T-helper 17 cell (primary cell): Measurements from ENCODE around the gene CPM. TPM values are rescaled to one million over a fixed set of nuclear protein-coding genes. Genes with fewer than 3 reads are reported as not detected.
A peak's percentile ranks its signal among the peaks of the same experiment; 100 is the strongest.

ENCODE experiments used
- ATAC-seq: fragments of 150-1000 bp; cut with Tn5 transposase; 2 replicates; pipeline ENCODE4 v1.10.0; 2021; ENCODE audit warnings: mild to moderate bottlenecking, moderate library complexity
- DNase-seq, 3 donors: peaks; one replicate each; pipeline versions ENCODE4 v3.0.0 to v3.0.0-alpha.2; 2020 to 2021
- H3K9me3 ChIP-seq: one replicate; pipeline ENCODE4 v1.7.0; 2013; ENCODE audit warnings: low read length, mild to moderate bottlenecking; ENCODE audit not compliant: control insufficient read depth, poor library complexity, severe bottlenecking
- H3K27ac Mint-ChIP-seq: one replicate; pipeline ENCODE4 v1.8.0; 2022; ENCODE audit warnings: mild to moderate bottlenecking, moderate library complexity, mixed read lengths
- H3K27me3 Mint-ChIP-seq: one replicate; pipeline ENCODE4 v1.8.0; 2022; ENCODE audit warnings: mixed read lengths
- H3K36me3 Mint-ChIP-seq: one replicate; pipeline ENCODE4 v1.8.0; 2022; ENCODE audit warnings: low read depth, mixed read lengths
- H3K4me1 Mint-ChIP-seq: one replicate; pipeline ENCODE4 v1.8.0; 2022; ENCODE audit warnings: mild to moderate bottlenecking, mixed read lengths
- H3K4me3 Mint-ChIP-seq: one replicate; pipeline ENCODE4 v1.8.0; 2022; ENCODE audit warnings: mild to moderate bottlenecking, moderate library complexity, mixed read lengths
- total RNA-seq, 4 donors: library from RNA in 2 of 4; stranded (reverse) in 2 of 4; gene quantifications; one replicate each; pipeline ENCODE4 v1.2.3 and lab custom pipeline; 2022 to 2026

The CPM gene
- total RNA-seq, 2 donors from 2014 or later, result 1.9 to 4.1 TPM

DNA sequence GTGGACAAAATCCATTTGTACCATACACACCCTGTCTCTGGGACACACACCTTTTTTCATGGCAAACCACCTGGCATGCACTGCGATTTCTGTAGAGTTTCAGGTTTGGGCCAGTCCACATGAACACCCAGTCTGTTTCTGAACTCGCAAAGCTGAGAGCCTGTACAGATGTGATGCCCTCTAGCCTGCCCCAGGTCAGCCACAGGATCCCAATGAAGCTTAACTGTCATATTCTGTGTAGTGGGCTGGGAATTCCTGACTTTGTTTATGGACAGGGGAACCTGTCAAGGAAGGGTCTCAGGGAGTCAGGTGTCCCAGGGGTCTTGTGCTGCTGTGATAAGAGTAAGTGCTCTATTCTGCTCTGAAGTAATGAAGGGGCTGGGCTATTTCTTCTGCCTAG, 39.8 kb downstream of the CPM start:
- Mint-ChIP-seq H3K4me1 (peaks cover 10% of the 10 kb centered on the region), H3K36me3 (no peaks in the 10 kb centered on the region), H3K4me3 (no peak overlapping the region), H3K27me3 (no peaks in the 10 kb centered on the region), H3K27ac (no peak overlapping the region)
- no peaks in the 10 kb centered on the region for H3K9me3 ChIP-seq
- no peak for ATAC-seq
- DNase-seq, result no peak

- Mint-ChIP-seq H3K27me3 (no peaks in the 10 kb centered on the region), H3K36me3 (no peaks in the 10 kb centered on the region), H3K4me1 (peaks cover 8% of the 10 kb centered on the region), H3K4me3 (no peak overlapping the region), H3K27ac (no peak overlapping the region)
- ATAC-seq (no peak), DNase-seq (no peak)
- H3K9me3 ChIP-seq, result no peaks in the 10 kb centered on the region
Observed at GRCh38 chr12:68891141-68891540, 41.8 kb downstream of the CPM start.

DNA sequence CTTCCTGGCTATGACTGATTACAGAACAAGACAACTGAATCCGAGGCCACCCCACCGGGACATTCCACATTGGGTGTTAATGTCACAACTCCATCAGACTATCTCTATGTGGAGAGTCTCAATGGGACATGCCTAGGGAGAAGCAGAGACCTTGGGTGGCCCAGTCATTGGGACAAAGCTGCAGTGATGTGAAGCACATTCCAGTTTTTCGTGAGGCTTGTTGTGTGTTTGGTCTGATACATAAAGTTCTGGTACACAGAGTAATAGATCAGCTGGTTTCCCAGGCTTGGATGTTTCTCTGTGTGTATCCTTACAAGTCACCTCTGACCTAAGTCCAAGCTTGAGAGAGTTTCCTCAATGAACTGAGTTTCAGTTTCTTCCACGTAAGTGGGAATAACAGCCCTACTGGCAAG, 42.3 kb downstream of the CPM start:
- Mint-ChIP-seq H3K27ac (no peak overlapping the region), H3K27me3 (no peaks in the 10 kb centered on the region), H3K36me3 (no peaks in the 10 kb centered on the region), H3K4me3 (no peak overlapping the region), H3K4me1 (peaks cover 8% of the 10 kb centered on the region)
- DNase-seq (no peak), ATAC-seq (no peak)
- no peaks in the 10 kb centered on the region for H3K9me3 ChIP-seq

DNA sequence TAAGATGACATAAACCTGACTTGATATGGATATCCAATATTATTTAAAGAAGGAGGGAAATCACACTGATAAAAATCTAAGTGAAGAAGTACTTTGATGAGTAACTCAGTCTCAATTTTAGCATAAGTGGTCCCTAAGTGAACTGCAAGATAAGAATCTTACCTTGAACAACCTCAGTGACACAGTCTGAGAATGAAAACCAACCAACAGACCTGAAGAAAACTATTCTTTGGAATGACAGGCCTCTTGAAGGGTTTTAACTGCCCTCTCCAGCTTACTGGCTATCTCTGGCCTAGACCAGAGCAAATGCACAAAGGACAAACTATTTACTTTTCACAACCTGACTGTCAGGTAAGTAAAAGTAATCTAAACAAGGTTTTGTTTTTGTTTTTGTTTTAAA, 44.7 kb downstream of the CPM start:
- no peak overlapping the region for H3K27ac Mint-ChIP-seq
- no peaks in the 10 kb centered on the region for H3K9me3 ChIP-seq
- ATAC-seq (no peak), DNase-seq (no peak)
- H3K36me3 Mint-ChIP-seq, result no peaks in the 10 kb centered on the region
- no peaks in the 10 kb centered on the region for H3K27me3 Mint-ChIP-seq
- no peak overlapping the region for H3K4me3 Mint-ChIP-seq
- peaks cover 8% of the 10 kb centered on the region for H3K4me1 Mint-ChIP-seq

DNA sequence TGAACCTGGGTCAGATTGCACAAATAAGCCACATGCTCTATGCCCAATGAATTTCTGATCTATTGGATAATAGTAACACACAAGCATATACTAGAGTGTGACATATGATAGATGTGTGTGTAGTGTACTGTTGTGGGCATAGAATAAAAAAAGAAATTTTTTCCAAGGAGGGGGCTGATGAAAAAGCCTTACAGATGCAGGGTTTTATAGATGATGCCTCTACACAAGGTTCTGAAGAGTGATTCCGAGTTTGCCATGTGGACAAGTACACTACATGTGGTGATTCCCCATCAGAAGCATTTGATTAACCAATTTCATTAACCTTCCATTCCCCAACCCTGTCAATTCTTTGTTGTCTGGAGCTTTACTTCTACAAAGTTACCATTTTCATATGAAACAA, 45.3 kb downstream of the CPM start:
- Mint-ChIP-seq H3K27ac (no peak overlapping the region), H3K4me1 (peaks cover 8% of the 10 kb centered on the region), H3K4me3 (no peak overlapping the region), H3K27me3 (no peaks in the 10 kb centered on the region), H3K36me3 (no peaks in the 10 kb centered on the region)
- DNase-seq (no peak), ATAC-seq (no peak)
- H3K9me3 ChIP-seq, result no peaks in the 10 kb centered on the region

DNA sequence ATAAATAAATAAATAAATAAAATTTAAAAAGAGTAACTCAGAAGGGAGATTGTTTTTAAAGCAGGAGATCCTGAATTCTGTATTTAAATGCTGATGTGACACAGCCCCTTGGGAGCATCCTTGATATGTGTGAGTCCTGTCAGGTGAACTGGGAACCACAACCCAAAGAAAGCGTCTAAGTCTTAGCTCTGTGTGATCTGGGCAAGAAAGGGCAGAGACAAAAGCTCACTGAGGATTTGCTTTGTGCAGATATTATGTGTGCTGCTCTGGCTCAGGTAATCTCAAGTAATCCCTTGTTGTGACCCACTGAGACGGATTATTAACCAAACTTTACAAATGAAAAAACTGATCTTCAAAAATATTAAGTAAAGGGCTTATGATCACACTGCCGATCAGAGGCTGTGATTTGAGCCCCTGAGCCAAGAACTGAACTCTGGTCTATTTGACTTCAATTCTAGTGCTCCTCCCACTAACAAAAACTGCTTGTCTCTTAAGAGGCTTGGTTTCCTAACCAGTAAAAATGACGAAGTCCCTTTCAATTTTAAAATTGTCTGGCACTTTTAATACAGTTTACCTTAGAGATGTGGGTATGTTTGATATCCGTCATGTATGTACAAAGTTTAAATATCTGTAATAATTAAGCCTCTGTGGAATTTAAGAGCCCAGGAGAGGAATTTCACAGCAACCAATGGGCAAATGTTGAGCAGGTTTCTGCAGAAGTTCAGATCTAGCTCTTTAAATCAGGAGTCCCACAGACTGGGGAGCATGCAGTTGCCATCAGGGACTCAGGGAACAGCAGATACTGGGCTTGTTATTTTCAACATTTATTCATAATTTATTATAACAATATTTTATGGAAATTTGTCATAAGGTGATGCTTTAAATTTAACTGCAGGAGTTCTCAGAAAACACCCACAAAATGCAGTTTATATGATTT, 46.1 kb downstream of the CPM start:
- Mint-ChIP-seq H3K27ac (no peak overlapping the region), H3K36me3 (no peaks in the 10 kb centered on the region)
- DNase-seq, result no peak

DNA sequence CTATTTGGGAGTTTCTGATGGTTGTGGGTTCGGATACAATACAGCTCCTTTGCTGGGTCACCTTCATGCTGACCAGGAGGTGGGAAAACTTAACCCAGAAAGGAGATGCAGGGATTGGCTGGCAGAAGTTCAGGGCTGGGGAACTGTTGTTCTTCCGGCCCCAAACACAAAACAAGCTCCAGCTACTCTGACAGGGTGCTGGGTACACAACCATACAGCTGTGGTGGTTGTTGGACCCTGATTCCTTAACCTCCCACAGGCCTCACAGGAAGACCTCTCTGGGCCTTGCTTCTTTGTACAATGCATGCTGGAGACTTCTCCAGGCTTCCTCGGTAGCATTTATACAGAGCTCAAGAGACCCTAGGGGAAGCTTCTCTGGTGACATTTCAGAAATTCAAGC, 47.6 kb downstream of the CPM start:
- H3K4me3 Mint-ChIP-seq, result no peak overlapping the region
- ATAC-seq, result no peak
- H3K4me1 Mint-ChIP-seq, result peaks cover 3% of the 10 kb centered on the region

More for the DNA sequence above, 46.1 kb downstream of the CPM start:
- H3K27me3 Mint-ChIP-seq, result no peaks in the 10 kb centered on the region
- peaks cover 3% of the 10 kb centered on the region for H3K4me1 Mint-ChIP-seq
- H3K4me3 Mint-ChIP-seq, result no peak overlapping the region
- no peak for ATAC-seq
- no peaks in the 10 kb centered on the region for H3K9me3 ChIP-seq

GRCh38 chr12:68884251-68884650, 48.7 kb downstream of the CPM start:
- Mint-ChIP-seq H3K36me3 (no peaks in the 10 kb centered on the region), H3K4me1 (no peaks in the 10 kb centered on the region), H3K27ac (no peak overlapping the region), H3K27me3 (no peaks in the 10 kb centered on the region), H3K4me3 (no peak overlapping the region)
- no peak for ATAC-seq
- DNase-seq, result no peak
- H3K9me3 ChIP-seq, result no peaks in the 10 kb centered on the region

More for the DNA sequence above, 47.6 kb downstream of the CPM start:
- Mint-ChIP-seq H3K27ac (no peak overlapping the region), H3K36me3 (no peaks in the 10 kb centered on the region), H3K27me3 (no peaks in the 10 kb centered on the region)
- H3K9me3 ChIP-seq, result no peaks in the 10 kb centered on the region
- no peak for DNase-seq

DNA sequence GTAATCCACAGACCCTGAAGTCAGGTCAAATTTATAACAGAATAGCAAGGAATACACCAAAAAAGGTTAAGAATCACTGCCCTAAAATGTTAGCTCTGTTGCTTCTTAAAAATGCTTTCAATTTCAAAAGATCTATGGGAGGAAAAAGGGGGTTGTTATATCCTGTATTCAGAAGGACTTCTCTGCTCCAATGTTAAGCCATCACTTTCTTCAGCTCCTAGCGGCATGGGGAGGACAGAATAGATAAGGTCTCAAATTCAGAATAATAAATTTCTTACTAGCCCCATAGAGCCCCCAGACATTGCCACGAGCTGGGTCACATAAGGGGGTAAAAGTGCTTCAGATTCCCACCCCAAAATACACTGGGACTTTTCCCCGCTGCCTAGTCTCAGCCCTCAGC, 49.8 kb downstream of the CPM start:
- Mint-ChIP-seq H3K4me3 (no peak overlapping the region), H3K27ac (no peak overlapping the region), H3K36me3 (peaks cover 2% of the 10 kb centered on the region), H3K27me3 (no peaks in the 10 kb centered on the region), H3K4me1 (no peaks in the 10 kb centered on the region)
- DNase-seq, result no peak
- no peak for ATAC-seq
- H3K9me3 ChIP-seq, result no peaks in the 10 kb centered on the region

DNA sequence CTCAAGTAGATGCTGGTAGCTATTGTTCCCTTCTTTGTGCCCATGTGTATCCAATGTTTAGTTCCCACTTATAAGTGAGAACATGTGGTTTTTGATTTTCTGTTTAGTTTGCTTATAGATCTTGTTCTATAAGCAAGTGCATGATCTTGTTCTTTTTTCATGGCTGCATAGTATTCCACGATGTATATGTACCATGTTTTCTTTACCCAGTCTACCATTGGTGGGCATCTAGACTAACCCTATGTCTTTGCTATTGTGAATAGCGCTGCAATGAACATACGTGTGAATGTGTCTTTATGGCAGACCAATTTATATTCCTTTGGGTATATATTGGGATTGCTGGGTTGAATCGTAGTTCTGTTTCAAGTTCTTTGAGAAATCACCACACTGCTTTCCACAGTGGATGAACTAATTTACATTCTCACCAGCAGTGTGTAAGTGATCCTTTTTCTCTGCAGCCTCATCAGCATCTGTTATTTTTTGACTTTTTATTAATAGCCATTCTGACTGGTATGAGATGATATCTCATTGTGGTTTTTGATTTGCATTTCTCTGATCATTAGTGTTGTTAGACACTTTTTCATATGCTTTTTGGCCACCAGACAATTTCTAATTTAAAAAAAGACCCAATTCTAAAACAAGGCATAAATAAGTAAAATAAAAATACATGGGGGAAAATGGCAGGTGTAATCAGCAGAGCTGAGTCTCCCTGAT, 50.6 kb downstream of the CPM start:
- no peak for DNase-seq
- Mint-ChIP-seq H3K4me1 (no peaks in the 10 kb centered on the region), H3K27me3 (no peaks in the 10 kb centered on the region), H3K4me3 (no peak overlapping the region), H3K36me3 (peaks cover 2% of the 10 kb centered on the region), H3K27ac (no peak overlapping the region)
- H3K9me3 ChIP-seq, result no peaks in the 10 kb centered on the region
- ATAC-seq, result no peak

DNA sequence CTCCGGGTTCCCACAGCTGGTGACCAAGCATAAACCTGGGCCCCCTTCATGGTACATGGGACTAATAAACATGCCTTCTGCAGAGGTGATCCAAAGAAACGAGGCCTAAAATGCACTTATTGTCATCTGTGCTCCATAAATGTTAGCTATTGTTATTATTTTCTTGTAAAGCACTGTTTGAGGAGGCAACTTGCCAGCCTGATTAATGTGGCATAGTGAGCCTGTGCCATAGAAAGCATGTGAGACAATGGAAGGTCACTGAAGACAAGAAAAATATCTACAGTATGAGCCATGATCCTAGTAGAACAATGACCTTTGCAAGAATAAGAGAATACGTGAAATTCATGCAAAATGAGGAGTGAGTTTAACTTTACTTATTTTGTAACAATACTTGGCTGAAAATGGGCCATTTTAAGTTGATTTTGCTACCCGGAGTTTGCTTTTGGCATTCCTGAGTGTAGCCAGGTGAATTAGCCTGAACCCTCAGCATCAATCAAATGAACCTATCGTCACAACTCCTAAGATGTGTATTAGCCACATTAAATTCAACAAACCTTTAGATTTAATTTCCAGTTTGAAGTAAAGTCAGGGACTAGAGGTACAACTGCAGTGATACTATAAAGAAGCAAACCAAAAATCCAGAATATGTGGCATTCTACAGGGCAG, 52.2 kb downstream of the CPM start:
- Mint-ChIP-seq H3K4me1 (no peaks in the 10 kb centered on the region), H3K27ac (peak overlapping the region; percentile 59), H3K4me3 (no peak overlapping the region), H3K36me3 (peaks cover 2% of the 10 kb centered on the region), H3K27me3 (no peaks in the 10 kb centered on the region)
- no peaks in the 10 kb centered on the region for H3K9me3 ChIP-seq
- DNase-seq (no peak), ATAC-seq (no peak)

DNA sequence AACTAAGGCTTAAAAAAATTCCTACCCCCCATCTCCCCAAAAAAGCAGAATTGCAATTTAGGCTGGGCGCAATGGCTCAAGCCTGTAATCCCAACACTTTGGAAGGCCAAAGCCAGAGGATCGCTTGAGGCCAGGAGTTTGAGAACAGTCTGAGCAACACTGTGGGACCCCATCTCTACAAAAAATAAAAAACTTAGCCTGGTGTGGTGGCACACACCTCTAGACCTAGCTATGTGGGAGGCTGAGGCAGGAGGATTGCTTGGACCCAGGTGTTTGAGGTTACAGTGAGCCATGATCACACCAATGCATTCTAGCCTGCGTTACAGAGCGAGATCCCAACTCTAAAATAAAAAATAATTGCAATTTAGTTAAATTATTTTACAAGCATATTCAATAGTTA, 54.1 kb downstream of the CPM start:
- DNase-seq (no peak), ATAC-seq (no peak)
- Mint-ChIP-seq H3K27ac (no peak overlapping the region), H3K27me3 (no peaks in the 10 kb centered on the region), H3K4me3 (no peak overlapping the region), H3K4me1 (no peaks in the 10 kb centered on the region), H3K36me3 (peaks cover 2% of the 10 kb centered on the region)
- no peaks in the 10 kb centered on the region for H3K9me3 ChIP-seq

- H3K27ac Mint-ChIP-seq, result no peak overlapping the region
- H3K27me3 Mint-ChIP-seq, result no peaks in the 10 kb centered on the region
- H3K4me1 Mint-ChIP-seq, result no peaks in the 10 kb centered on the region
- no peak for ATAC-seq
- no peak overlapping the region for H3K4me3 Mint-ChIP-seq
- no peaks in the 10 kb centered on the region for H3K9me3 ChIP-seq
- DNase-seq, result no peak
- H3K36me3 Mint-ChIP-seq, result peaks cover 2% of the 10 kb centered on the region
Observed at GRCh38 chr12:68878283-68878682, 54.7 kb downstream of the CPM start.
